ENCODE data around the gene MTFP1. TPM values are rescaled to one million over a fixed set of nuclear protein-coding genes. Genes with fewer than 3 reads are reported as not detected.

The MTFP1 gene, protein sequence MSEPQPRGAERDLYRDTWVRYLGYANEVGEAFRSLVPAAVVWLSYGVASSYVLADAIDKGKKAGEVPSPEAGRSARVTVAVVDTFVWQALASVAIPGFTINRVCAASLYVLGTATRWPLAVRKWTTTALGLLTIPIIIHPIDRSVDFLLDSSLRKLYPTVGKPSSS
- total RNA-seq: 10 to 100 TPM in 1 of 4 donors, 1 to 10 TPM in 3; 5.2 to 13.3 (median 8.7) TPM

DNA sequence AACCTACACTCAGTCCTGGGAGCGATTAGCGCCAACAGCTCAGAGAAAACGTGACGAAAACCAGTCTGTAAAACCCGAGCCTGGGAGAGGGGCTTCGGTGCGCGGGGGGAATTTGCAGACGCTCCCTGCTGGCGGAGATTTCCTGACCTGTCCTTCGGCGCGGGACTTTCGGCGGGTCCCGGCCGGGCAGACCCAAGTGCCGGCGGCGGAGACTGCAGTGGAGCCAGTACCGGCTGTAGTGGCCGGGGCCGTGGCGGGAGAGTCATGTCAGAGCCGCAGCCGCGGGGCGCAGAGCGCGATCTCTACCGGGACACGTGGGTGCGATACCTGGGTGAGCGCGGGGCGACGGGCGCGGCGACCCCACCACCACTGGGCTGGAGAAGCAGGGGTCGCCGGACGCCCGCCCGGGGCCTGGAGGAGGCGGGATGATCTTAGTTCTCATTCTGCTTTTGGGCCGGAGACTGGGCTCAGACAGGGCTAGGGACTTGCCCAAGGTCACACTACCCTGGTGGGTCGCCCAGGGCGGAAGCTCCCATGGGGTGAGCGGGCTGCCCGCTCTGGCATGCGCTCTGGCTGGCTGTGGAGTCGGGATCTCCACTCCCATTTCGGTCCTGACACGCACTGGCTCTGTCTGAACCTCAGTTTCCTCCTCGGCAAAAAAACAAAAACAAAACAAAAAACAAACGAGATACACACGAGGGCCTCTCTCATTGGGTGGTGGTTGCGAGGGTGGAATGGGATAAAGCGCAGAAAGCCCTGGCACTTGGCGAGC is at the start of gene MTFP1:
Gene MTFP1, plus strand, starts transcription at position 153 of the 772 bp plus-strand sequence. Its CDS starts 112 bp downstream, at position 265.
- H3K4me3 ChIP-seq (ENCODE audit: low read depth, poor library complexity, severe bottlenecking): peak within 1 kb of the TSS; percentile 41
- peak; percentile 39 to 93 for DNase-seq (ENCODE audit: low spot score in 2 of 2)
- intact Hi-C loops (cut with DNase I; ENCODE audit: low total_unique reads): loop anchor here (10.0 kb wide), 1 partner anchor 889 kb away; no protein-coding TSS in a partner anchor
- 1% methylated on average over 49 to 54 of the region's 61 CpGs for WGBS, 2 donors
- TF ChIP-seq POLR2A (IDR thresholded peaks at IDR 0.05): no peak
- TF ChIP-seq, protein P1, sequence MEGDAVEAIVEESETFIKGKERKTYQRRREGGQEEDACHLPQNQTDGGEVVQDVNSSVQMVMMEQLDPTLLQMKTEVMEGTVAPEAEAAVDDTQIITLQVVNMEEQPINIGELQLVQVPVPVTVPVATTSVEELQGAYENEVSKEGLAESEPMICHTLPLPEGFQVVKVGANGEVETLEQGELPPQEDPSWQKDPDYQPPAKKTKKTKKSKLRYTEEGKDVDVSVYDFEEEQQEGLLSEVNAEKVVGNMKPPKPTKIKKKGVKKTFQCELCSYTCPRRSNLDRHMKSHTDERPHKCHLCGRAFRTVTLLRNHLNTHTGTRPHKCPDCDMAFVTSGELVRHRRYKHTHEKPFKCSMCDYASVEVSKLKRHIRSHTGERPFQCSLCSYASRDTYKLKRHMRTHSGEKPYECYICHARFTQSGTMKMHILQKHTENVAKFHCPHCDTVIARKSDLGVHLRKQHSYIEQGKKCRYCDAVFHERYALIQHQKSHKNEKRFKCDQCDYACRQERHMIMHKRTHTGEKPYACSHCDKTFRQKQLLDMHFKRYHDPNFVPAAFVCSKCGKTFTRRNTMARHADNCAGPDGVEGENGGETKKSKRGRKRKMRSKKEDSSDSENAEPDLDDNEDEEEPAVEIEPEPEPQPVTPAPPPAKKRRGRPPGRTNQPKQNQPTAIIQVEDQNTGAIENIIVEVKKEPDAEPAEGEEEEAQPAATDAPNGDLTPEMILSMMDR (IDR thresholded peaks at IDR 0.05): no peak

DNA sequence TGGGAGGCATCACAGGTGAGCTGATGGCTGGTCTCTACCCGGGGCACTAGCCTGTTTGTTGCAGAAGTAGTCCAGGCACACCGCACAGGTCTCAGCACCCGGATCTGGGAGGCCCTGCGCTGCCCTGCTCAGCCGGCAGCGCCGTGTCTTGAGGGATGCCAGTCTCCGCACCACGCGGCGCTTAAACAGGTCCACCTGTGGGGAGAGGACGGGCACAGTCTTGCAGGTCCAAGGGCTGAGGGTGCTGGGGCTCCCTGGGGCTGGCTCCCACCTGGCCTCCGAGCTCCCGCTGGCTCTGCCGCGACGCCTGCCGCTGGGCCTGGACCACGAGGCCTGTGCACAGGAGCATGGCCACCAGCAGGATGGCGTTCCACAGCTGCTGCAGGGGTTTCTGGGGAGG is 45.6 kb upstream of the MTFP1 start:
- H3K4me3 ChIP-seq (ENCODE audit: low read depth, poor library complexity, severe bottlenecking): no peak overlapping the region
- DNase-seq (ENCODE audit: low spot score in 2 of 2): no peak
- TF ChIP-seq, protein P1 (IDR thresholded peaks at IDR 0.05): no peak
- no peak for TF ChIP-seq POLR2A (IDR thresholded peaks at IDR 0.05)
- WGBS, 2 donors: 92 to 97% methylated on average over 12 to 17 of the region's 20 CpGs
- intact Hi-C loops (cut with DNase I; ENCODE audit: low total_unique reads): loop anchor here (10.0 kb wide), 1 partner anchor 265 kb away; no protein-coding TSS in a partner anchor

DNA sequence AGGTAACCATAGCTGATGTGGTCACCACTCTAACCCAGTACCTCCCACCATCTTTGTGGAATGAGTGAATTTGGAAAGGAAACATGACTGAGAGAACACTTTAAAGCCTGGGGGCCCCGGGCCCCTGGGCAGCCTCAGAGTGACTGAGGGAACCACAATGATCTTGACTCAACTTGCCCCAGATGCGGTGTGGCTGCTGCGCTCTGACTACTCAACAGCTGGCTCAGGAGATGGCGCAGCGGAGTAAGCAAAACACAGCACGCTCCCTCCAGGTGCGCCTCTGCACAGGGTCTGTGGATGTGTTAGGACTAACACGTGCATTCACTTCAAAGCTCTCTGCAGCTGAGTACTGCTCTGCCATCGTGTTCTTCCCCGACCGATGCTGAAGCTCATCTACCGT is 44.3 kb upstream of the MTFP1 start:
- DNase-seq (ENCODE audit: low spot score in 2 of 2): no peak
- intact Hi-C loops (cut with DNase I; ENCODE audit: low total_unique reads): loop anchor here (10.0 kb wide), 1 partner anchor 266 kb away; no protein-coding TSS in a partner anchor
- TF ChIP-seq, protein P1 (IDR thresholded peaks at IDR 0.05): no peak
- no peak for TF ChIP-seq POLR2A (IDR thresholded peaks at IDR 0.05)

DNA sequence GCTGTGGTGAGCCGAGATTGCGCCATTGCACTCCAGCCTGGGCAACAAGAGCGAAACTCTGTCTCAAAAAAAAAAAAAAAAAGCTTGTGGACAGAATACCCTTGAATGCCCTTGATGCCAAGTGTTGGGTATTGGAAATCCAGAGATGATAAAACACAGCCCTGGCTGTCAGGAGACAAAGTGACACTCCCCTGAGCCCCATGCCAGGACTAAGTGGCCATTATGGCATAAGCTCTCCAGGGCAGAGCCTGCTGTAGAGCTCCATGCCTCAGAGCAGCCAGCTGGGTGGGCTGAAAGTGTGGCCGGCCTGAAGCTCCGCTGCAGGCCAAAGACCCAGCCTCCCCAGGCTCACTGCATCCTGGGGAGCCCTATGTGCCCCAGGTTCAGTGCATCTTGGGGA is 43.2 kb upstream of the MTFP1 start:
- WGBS, 2 donors: 98 to 100% methylated on average over 5 of the region's 5 CpGs
- TF ChIP-seq, protein P1 (IDR thresholded peaks at IDR 0.05): no peak
- no peak for TF ChIP-seq POLR2A (IDR thresholded peaks at IDR 0.05)
- intact Hi-C loops (cut with DNase I; ENCODE audit: low total_unique reads): loop anchor here (10.0 kb wide), 1 partner anchor 268 kb away; no protein-coding TSS in a partner anchor
- no peak overlapping the region for H3K4me3 ChIP-seq (ENCODE audit: low read depth, poor library complexity, severe bottlenecking)
- DNase-seq (ENCODE audit: low spot score in 2 of 2): no peak

More for the DNA sequence above, 44.3 kb upstream of the MTFP1 start:
- 81 to 90% methylated on average over 12 of the region's 12 CpGs for WGBS, 2 donors
- H3K4me3 ChIP-seq (ENCODE audit: low read depth, poor library complexity, severe bottlenecking): no peak overlapping the region

DNA sequence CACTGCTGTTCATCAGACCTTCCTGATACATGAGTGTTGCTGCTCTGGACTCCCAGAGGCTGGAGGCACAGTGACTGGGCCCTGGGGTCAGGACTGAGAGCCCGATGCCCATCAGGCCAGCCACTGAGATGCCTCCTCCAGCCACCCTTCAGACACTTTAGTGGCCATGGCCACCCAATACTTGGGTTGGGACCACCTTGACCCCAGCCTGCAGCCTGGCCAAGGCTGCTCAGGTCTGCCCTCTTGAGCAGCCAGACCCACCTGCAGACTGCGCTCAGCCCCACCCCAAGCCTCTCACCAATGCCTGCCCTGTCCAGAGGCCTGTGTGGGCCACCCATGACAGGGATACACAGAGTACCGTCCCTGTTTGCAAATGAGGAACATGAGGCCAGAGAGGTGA is 42.5 kb upstream of the MTFP1 start:
- H3K4me3 ChIP-seq (ENCODE audit: low read depth, poor library complexity, severe bottlenecking): no peak overlapping the region
- TF ChIP-seq, protein P1 (IDR thresholded peaks at IDR 0.05): no peak
- TF ChIP-seq POLR2A (IDR thresholded peaks at IDR 0.05): no peak
- intact Hi-C loops (cut with DNase I; ENCODE audit: low total_unique reads): loop anchor here (10.0 kb wide), 1 partner anchor 268 kb away; no protein-coding TSS in a partner anchor
- no peak for DNase-seq (ENCODE audit: low spot score in 2 of 2)
- WGBS, 2 donors: 73 to 100% methylated on average over 1 to 3 of the region's 3 CpGs

Data from lower leg skin (tissue), 4 donors.